RWPE2 (cell line): ENCODE measurements around the gene CDK14.
A peak's percentile ranks its signal among the peaks of the same experiment; 100 is the strongest.

Source experiments
- ATAC-seq: fragments of 200-7000 bp; cut with Tn5 transposase; 3 replicates; pipeline ENCODE4 v1.9.1; 2021; ENCODE audit warnings: low read depth
- DNase-seq: peaks from one replicate; pipeline ENCODE4 v3.0.0-alpha.2; 2020; ENCODE audit warnings: low spot score
- H3K27ac ChIP-seq: fragments of 450-650 bp; 2 replicates; pipeline ENCODE4 v1.5.1; 2017; ENCODE audit warnings: mild to moderate bottlenecking; ENCODE audit not compliant: poor library complexity, severe bottlenecking
- H3K27me3 ChIP-seq: fragments of 250-450 bp; sonication (Bioruptor Pico); 2 replicates; pipeline ENCODE4 v1.5.1; 2021; ENCODE audit warnings: mild to moderate bottlenecking, moderate library complexity; ENCODE audit not compliant: insufficient read depth, poor library complexity, severe bottlenecking
- H3K36me3 ChIP-seq: fragments of 250-450 bp; sonication (Bioruptor Pico); 2 replicates; pipeline ENCODE4 v1.5.1; 2020; ENCODE audit warnings: low read depth, mild to moderate bottlenecking, moderate library complexity
- H3K4me1 ChIP-seq: fragments of 250-450 bp; sonication (Bioruptor Pico); 2 replicates; pipeline ENCODE4 v1.5.1; 2021; ENCODE audit warnings: mild to moderate bottlenecking, moderate library complexity; ENCODE audit not compliant: insufficient read depth, poor library complexity, severe bottlenecking
- H3K4me3 ChIP-seq: fragments of 250-450 bp; sonication (Bioruptor Pico); 2 replicates; pipeline ENCODE4 v1.5.1; 2021; ENCODE audit warnings: mild to moderate bottlenecking, moderate library complexity; ENCODE audit not compliant: severe bottlenecking
- H3K9me3 ChIP-seq: fragments of 250-450 bp; sonication (Bioruptor Pico); 2 replicates; pipeline ENCODE4 v1.5.1; 2021; ENCODE audit warnings: mild to moderate bottlenecking, moderate library complexity; ENCODE audit not compliant: severe bottlenecking
- TF ChIP-seq, protein P1 (sequence below): fragments of 450-650 bp; IDR thresholded peaks from one replicate; pipeline ENCODE4 v1.5.1; 2017; ENCODE audit warnings: mild to moderate bottlenecking, moderate library complexity; ENCODE audit not compliant: poor library complexity, severe bottlenecking

The CDK14 gene

GRCh38 chr7:90655566-90655965 lies 59.4 kb downstream of the CDK14 start:
- DNase-seq (no peak), ATAC-seq (peak; percentile 90)
- Histone ChIP-seq H3K36me3 (peaks cover 4% of the 10 kb centered on the region; the same call in 1 of the 2 replicates), H3K9me3 (no peaks in the 10 kb centered on the region), H3K27me3 (no peaks in the 10 kb centered on the region), H3K4me3 (no peak overlapping the region), H3K27ac (peak overlapping the region; percentile 89), H3K4me1 (peaks cover 15% of the 10 kb centered on the region)
- TF ChIP-seq, protein P1, sequence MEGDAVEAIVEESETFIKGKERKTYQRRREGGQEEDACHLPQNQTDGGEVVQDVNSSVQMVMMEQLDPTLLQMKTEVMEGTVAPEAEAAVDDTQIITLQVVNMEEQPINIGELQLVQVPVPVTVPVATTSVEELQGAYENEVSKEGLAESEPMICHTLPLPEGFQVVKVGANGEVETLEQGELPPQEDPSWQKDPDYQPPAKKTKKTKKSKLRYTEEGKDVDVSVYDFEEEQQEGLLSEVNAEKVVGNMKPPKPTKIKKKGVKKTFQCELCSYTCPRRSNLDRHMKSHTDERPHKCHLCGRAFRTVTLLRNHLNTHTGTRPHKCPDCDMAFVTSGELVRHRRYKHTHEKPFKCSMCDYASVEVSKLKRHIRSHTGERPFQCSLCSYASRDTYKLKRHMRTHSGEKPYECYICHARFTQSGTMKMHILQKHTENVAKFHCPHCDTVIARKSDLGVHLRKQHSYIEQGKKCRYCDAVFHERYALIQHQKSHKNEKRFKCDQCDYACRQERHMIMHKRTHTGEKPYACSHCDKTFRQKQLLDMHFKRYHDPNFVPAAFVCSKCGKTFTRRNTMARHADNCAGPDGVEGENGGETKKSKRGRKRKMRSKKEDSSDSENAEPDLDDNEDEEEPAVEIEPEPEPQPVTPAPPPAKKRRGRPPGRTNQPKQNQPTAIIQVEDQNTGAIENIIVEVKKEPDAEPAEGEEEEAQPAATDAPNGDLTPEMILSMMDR: no peak

GRCh38 chr7:90657481-90657880 lies 61.4 kb downstream of the CDK14 start:
- TF ChIP-seq, protein P1: no peak

DNA sequence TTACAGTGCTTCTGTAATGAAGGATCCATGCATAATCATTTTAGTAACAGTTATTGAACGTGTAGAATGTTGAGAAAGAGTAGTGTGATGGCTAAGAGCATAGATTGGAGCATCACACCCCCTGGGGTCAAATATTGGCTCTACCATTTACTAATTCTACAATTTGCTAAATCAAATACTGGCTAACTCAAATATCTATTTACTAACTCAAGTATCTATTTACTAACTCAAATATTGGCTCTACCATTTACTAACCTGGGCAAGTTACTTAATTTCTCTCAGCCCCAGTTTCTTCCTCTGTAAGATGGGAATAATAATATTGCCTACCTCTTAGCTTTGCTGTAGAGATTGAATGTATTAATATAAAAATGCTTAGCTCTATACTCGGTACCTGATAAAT lies 64.0 kb downstream of the CDK14 start:
- H3K4me1 ChIP-seq: peaks cover 25% of the 10 kb centered on the region
- H3K36me3 ChIP-seq: no peaks in the 10 kb centered on the region
- TF ChIP-seq, protein P1: no peak
- H3K27ac ChIP-seq: peak overlapping the region; percentile 69
- no peaks in the 10 kb centered on the region for H3K27me3 ChIP-seq
- H3K9me3 ChIP-seq: no peaks in the 10 kb centered on the region
- DNase-seq: no peak
- no peak overlapping the region for H3K4me3 ChIP-seq
- no peak for ATAC-seq

More at GRCh38 chr7:90657481-90657880, 61.4 kb downstream of the CDK14 start:
- no peak overlapping the region for H3K27ac ChIP-seq
- peaks cover 28% of the 10 kb centered on the region for H3K4me1 ChIP-seq
- DNase-seq: no peak
- H3K36me3 ChIP-seq: peaks cover 4% of the 10 kb centered on the region; the same call in 1 of the 2 replicates
- ATAC-seq: no peak
- no peaks in the 10 kb centered on the region for H3K9me3 ChIP-seq
- H3K27me3 ChIP-seq: no peaks in the 10 kb centered on the region
- no peak overlapping the region for H3K4me3 ChIP-seq

GRCh38 chr7:90660819-90661218 lies 64.7 kb downstream of the CDK14 start:
- DNase-seq: no peak
- no peak overlapping the region for H3K4me3 ChIP-seq
- H3K4me1 ChIP-seq: peaks cover 18% of the 10 kb centered on the region
- H3K9me3 ChIP-seq: no peaks in the 10 kb centered on the region
- H3K27ac ChIP-seq: peak overlapping the region; percentile 69
- H3K36me3 ChIP-seq: no peaks in the 10 kb centered on the region
- peak; percentile 15; the same call in 1 of the 3 replicates for ATAC-seq
- H3K27me3 ChIP-seq: no peaks in the 10 kb centered on the region
- TF ChIP-seq, protein P1: no peak

GRCh38 chr7:90661290-90662151 lies 65.4 kb downstream of the CDK14 start:
- H3K27me3 ChIP-seq: no peaks in the 10 kb centered on the region
- ATAC-seq (peak; percentile 85), DNase-seq (no peak)
- no peaks in the 10 kb centered on the region for H3K9me3 ChIP-seq
- no peak overlapping the region for H3K4me3 ChIP-seq
- TF ChIP-seq, protein P1: no peak
- H3K36me3 ChIP-seq: no peaks in the 10 kb centered on the region
- H3K4me1 ChIP-seq: peaks cover 15% of the 10 kb centered on the region
- peak overlapping the region; percentile 69 for H3K27ac ChIP-seq
